K562 (cell line): ENCODE measurements around the gene DRG1. TPM values are rescaled to one million over a fixed set of nuclear protein-coding genes. Genes with fewer than 3 reads are reported as not detected.

Source experiments
- BCL6 ChIP-seq: fragments of 250-450 bp; sonication (Bioruptor Pico); IDR thresholded peaks from 2 replicates; pipeline ENCODE4 v1.4.0; 2020
- CC2D1A ChIP-seq: fragments of 450-650 bp; IDR thresholded peaks from 2 replicates; pipeline ENCODE4 v1.6.1; 2017; ENCODE audit warnings: mild to moderate bottlenecking
- CEBPG ChIP-seq, 3 experiments: fragments of 200-800 bp in 1 of 3; sonication (Bioruptor generic) in 1 of 3; sonication (generic) in 1 of 3; formaldehyde crosslinking in 1 of 3; IDR thresholded peaks in 2 of 3; conservative IDR thresholded peaks in 1 of 3; 2 replicates each; pipeline versions ENCODE4 v1.6.1 to v1.8.0; 2016 to 2022; ENCODE audit warnings: missing compliant biosample characterization in 2 of 3, missing genetic modification characterization in 2 of 3, mild to moderate bottlenecking in 1 of 3, missing genetic modification reagents in 1 of 3
- CHD4 ChIP-seq: fragments of 200-600 bp; sonication (generic); IDR thresholded peaks from 3 replicates; pipeline ENCODE4 v1.6.1; 2012; ENCODE audit warnings: low read depth, mild to moderate bottlenecking, mixed read lengths, low read length, inconsistent platforms; ENCODE audit not compliant: insufficient read depth, insufficient replicate concordance, poor library complexity, severe bottlenecking
- CREBBP ChIP-seq: IDR thresholded peaks from one replicate; pipeline ENCODE4 v1.6.1; 2012; ENCODE audit warnings: low read depth, mild to moderate bottlenecking, control low read depth, inconsistent platforms, low read length
- ERF ChIP-seq: fragments of 450-650 bp; formaldehyde crosslinking; IDR thresholded peaks from 2 replicates; pipeline ENCODE4 v1.4.0; 2020; ENCODE audit warnings: mild to moderate bottlenecking, mixed read lengths
- GABPB1 ChIP-seq: sonication (generic); formaldehyde crosslinking; IDR thresholded peaks from 2 replicates; pipeline ENCODE4 v1.8.0; 2022; ENCODE audit warnings: mild to moderate bottlenecking, missing genetic modification reagents
- MAFK ChIP-seq: IDR thresholded peaks from 2 replicates; pipeline ENCODE4 v1.6.1; 2011; ENCODE audit warnings: low read length, improper control_type of control experiment
- NR2C2 ChIP-seq, 2 experiments: fragments of 200-800 bp in 1 of 2; sonication (Bioruptor generic) in 1 of 2; sonication (generic) in 1 of 2; formaldehyde crosslinking in 1 of 2; IDR thresholded peaks; 2 replicates each; pipeline versions ENCODE4 v1.6.1 to v1.8.0; 2016 to 2022; ENCODE audit warnings: mild to moderate bottlenecking in 1 of 2, missing compliant biosample characterization in 1 of 2, missing genetic modification characterization in 1 of 2, missing genetic modification reagents in 1 of 2
- PURB ChIP-seq: sonication (generic); formaldehyde crosslinking; IDR thresholded peaks from 2 replicates; pipeline ENCODE4 v1.9.0; 2021; ENCODE audit warnings: low read depth, mild to moderate bottlenecking, missing genetic modification reagents
- RBM17 ChIP-seq: fragments of 200-400 bp; formaldehyde crosslinking; IDR thresholded peaks from 2 replicates; pipeline ENCODE4 v1.6.1; 2017; ENCODE audit warnings: low read depth, mild to moderate bottlenecking, low read length, borderline replicate concordance
- SAFB2 ChIP-seq: fragments of 200-400 bp; formaldehyde crosslinking; IDR thresholded peaks from 2 replicates; pipeline ENCODE4 v1.6.1; 2018; ENCODE audit warnings: borderline replicate concordance, low read length, low read depth, moderate library complexity; ENCODE audit not compliant: severe bottlenecking
- SMAD4 ChIP-seq: fragments of 250-450 bp; sonication (Bioruptor Pico); conservative IDR thresholded peaks from 2 replicates; pipeline ENCODE4 v1.8.0; 2021; ENCODE audit warnings: inconsistent platforms, mild to moderate bottlenecking, moderate library complexity
- SMARCA4 ChIP-seq: fragments of 450-650 bp; IDR thresholded peaks from 2 replicates; pipeline ENCODE4 v1.6.1; 2016
- SMC3 ChIP-seq: conservative IDR thresholded peaks from 2 replicates; pipeline ENCODE4 v1.6.1; 2011; ENCODE audit warnings: low read depth, low read length, improper control_type of control experiment; ENCODE audit not compliant: insufficient read depth
- TAF7 ChIP-seq: fragments of 450-650 bp; IDR thresholded peaks from 2 replicates; pipeline ENCODE4 v1.6.1; 2016; ENCODE audit warnings: missing genetic modification characterization, missing compliant biosample characterization
- TEAD4 ChIP-seq, 2 experiments: sonication (generic) in 1 of 2; formaldehyde crosslinking in 1 of 2; IDR thresholded peaks; 2 replicates each; pipeline versions ENCODE4 v1.6.1 to v1.8.0; 2012 to 2022; ENCODE audit warnings: borderline replicate concordance in 1 of 2, inconsistent platforms in 1 of 2, low read length in 1 of 2, mild to moderate bottlenecking in 1 of 2, missing genetic modification reagents in 1 of 2
- ZNF134 ChIP-seq: fragments of 250-450 bp; sonication (Bioruptor Pico); conservative IDR thresholded peaks from 2 replicates; pipeline ENCODE4 v1.4.0; 2020
- ZNF695 ChIP-seq: fragments of 450-650 bp; formaldehyde crosslinking; IDR thresholded peaks from 2 replicates; pipeline ENCODE4 v1.4.0; 2020; ENCODE audit warnings: mild to moderate bottlenecking, moderate library complexity
- polyA plus RNA-seq, 8 experiments: library from polyadenylated mRNA; depleted of rRNA in 4 of 8; stranded (reverse) in 5 of 8; unstranded in 3 of 8; fragments of >200 nt; fragmentation: Nextera tagmentation in 2 of 8; fragmentation: Illumina TruSeq in 1 of 8; extraction: Ambion mirVana in 2 of 8; extraction: Trizol in 1 of 8; gene quantifications; 2 replicates each; pipeline versions ENCODE4 v1.2.1 to v1.2.3, GENCODE V29; 2011 to 2014; ENCODE audit warnings: inconsistent platforms in 1 of 8, missing spikeins in 1 of 8
- total RNA-seq, 7 experiments: library from RNA; depleted of rRNA in 6 of 7; stranded (reverse); fragments of >200 nt in 6 of 7; fragmentation: Illumina TruSeq in 2 of 7; extraction: Trizol in 2 of 7; gene quantifications; 2 replicates each; pipeline versions ENCODE4 v1.2.1 to v1.2.3, GENCODE V29; 2011 to 2021; ENCODE audit warnings: low replicate concordance in 1 of 7
- TF ChIP-seq, protein P1 (sequence below): sonication (generic); formaldehyde crosslinking; IDR thresholded peaks from 2 replicates; pipeline ENCODE4 v1.8.1; 2023; ENCODE audit warnings: missing genetic modification reagents, mild to moderate bottlenecking, borderline replicate concordance
- TF ChIP-seq, protein P2 (sequence below): fragments of 250-450 bp; sonication (Bioruptor Pico); IDR thresholded peaks from 2 replicates; pipeline ENCODE4 v1.8.0; 2022; ENCODE audit warnings: moderate library complexity, mild to moderate bottlenecking, inconsistent platforms
- TF ChIP-seq, protein P3 (sequence below): sonication (generic); formaldehyde crosslinking; IDR thresholded peaks from 2 replicates; pipeline ENCODE4 v1.9.0; 2022; ENCODE audit warnings: mild to moderate bottlenecking, missing genetic modification reagents

DRG1 gene
- total and polyA plus RNA-seq, 9 of the 15 experiments (the other 6 are each of a cell fraction or from before 2014, with no cell fraction given) = 76.4 to 211 (median 93.3) TPM

DNA sequence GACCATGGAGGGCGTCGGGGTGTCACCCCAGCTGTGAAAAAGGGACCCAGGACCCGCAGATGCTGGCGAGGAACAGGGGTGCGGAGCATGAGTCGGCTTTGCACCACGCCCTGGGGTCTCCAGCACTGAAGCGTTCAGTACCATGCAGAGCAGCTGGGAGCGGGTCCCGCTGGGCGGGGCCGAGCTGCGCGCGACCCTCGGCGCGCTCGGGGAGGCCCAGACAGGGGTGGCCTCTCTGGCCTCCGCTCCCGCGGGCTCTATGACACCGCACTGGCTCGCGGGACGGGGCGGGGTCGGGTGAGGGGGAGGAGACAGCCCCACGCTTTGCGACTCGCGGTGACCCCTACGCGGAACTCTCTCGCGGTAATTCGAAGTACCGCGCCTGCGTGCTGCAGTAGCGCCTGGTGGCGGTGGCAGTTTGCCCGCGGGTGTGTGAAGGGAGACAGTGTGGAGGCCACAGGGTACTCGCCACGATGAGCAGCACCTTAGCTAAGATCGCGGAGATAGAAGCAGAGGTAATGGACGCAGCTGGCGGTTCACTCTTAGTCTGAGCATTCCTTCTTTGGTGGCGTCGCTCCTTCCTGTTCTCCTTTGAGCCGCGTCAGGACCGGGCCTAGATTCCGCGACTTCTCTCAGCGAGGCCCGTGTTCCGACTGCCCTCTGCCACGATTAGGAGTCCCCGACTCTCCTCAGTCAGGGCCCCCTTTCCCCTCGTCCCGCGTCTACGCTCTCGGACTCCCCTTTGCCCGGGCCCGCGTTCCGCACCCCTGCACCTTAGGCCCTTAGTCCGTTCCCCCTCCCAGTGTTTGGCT lies at the start of gene DRG1 (continued):
- TF ChIP-seq, protein P1, sequence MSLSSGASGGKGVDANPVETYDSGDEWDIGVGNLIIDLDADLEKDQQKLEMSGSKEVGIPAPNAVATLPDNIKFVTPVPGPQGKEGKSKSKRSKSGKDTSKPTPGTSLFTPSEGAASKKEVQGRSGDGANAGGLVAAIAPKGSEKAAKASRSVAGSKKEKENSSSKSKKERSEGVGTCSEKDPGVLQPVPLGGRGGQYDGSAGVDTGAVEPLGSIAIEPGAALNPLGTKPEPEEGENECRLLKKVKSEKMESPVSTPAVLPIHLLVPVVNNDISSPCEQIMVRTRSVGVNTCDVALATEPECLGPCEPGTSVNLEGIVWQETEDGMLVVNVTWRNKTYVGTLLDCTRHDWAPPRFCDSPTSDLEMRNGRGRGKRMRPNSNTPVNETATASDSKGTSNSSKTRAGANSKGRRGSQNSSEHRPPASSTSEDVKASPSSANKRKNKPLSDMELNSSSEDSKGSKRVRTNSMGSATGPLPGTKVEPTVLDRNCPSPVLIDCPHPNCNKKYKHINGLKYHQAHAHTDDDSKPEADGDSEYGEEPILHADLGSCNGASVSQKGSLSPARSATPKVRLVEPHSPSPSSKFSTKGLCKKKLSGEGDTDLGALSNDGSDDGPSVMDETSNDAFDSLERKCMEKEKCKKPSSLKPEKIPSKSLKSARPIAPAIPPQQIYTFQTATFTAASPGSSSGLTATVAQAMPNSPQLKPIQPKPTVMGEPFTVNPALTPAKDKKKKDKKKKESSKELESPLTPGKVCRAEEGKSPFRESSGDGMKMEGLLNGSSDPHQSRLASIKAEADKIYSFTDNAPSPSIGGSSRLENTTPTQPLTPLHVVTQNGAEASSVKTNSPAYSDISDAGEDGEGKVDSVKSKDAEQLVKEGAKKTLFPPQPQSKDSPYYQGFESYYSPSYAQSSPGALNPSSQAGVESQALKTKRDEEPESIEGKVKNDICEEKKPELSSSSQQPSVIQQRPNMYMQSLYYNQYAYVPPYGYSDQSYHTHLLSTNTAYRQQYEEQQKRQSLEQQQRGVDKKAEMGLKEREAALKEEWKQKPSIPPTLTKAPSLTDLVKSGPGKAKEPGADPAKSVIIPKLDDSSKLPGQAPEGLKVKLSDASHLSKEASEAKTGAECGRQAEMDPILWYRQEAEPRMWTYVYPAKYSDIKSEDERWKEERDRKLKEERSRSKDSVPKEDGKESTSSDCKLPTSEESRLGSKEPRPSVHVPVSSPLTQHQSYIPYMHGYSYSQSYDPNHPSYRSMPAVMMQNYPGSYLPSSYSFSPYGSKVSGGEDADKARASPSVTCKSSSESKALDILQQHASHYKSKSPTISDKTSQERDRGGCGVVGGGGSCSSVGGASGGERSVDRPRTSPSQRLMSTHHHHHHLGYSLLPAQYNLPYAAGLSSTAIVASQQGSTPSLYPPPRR (CRISPR knock-in tag) = no peak
- TF ChIP-seq, protein P2, sequence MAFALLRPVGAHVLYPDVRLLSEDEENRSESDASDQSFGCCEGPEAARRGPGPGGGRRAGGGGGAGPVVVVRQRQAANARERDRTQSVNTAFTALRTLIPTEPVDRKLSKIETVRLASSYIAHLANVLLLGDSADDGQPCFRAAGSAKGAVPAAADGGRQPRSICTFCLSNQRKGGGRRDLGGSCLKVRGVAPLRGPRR (CRISPR knock-in tag) = no peak
- TF ChIP-seq, protein P3, sequence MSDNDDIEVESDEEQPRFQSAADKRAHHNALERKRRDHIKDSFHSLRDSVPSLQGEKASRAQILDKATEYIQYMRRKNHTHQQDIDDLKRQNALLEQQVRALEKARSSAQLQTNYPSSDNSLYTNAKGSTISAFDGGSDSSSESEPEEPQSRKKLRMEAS (CRISPR knock-in tag) = peak; percentile 61
- 0 out of 2 replicates have a peak, but pooled peaks have one; percentile 39 for TF ChIP-seq ERF (CRISPR knock-in tag)
- no peak; the same call in 1 of the 2 replicates for TF ChIP-seq TEAD4 (IDR thresholded peaks at IDR 0.05; ENCODE audit: low read length)
- TF ChIP-seq TEAD4 (CRISPR knock-in tag; IDR thresholded peaks at IDR 0.05; ENCODE audit: borderline replicate concordance) = no peak
- no peak for TF ChIP-seq ZNF134 (CRISPR knock-in tag)
- peak; percentile 41; the same call in 1 of the 2 replicates for TF ChIP-seq TAF7 (tag)
- TF ChIP-seq BCL6 = no peak
- no peak for TF ChIP-seq PURB (CRISPR knock-in tag)
- no peak for TF ChIP-seq CREBBP
- TF ChIP-seq SMAD4 (CRISPR knock-in tag) = peak; percentile 65
- TF ChIP-seq ZNF695 (CRISPR knock-in tag) = no peak
- TF ChIP-seq SMARCA4 = no peak
- no peak for TF ChIP-seq MAFK
- TF ChIP-seq CC2D1A = no peak
- TF ChIP-seq CHD4 = no peak
- TF ChIP-seq RBM17 = no peak
- TF ChIP-seq SAFB2 = no peak
- TF ChIP-seq SMC3 = no peak
- TF ChIP-seq NR2C2 (CRISPR knock-in tag; IDR thresholded peaks at IDR 0.05) = no peak
- TF ChIP-seq NR2C2 (tag; IDR thresholded peaks at IDR 0.05) = peak; percentile 95
- no peak for TF ChIP-seq CEBPG (CRISPR knock-in tag; IDR thresholded peaks at IDR 0.05)
- TF ChIP-seq CEBPG (tag; conservative IDR thresholded peaks at IDR 0.05 in 1 of 2, IDR thresholded peaks at IDR 0.05 in 1 of 2) = no peak
- no peak for TF ChIP-seq GABPB1 (CRISPR knock-in tag)
